NCI-H82 treated with DMSO at 0.1 percent for 48 hours (cell line): ENCODE results near the gene PRR7.
"Not testable (repeated sequence)": the region's sequence is repeated elsewhere in the genome, so short reads cannot be mapped to it uniquely, and the experiment has no call there.

Experiments
- DNase-seq: peaks from one replicate; lab custom pipeline; 2025; ENCODE audit not compliant: unreplicated experiment; lab: John Stamatoyannopoulos, UW

The PRR7 gene, protein sequence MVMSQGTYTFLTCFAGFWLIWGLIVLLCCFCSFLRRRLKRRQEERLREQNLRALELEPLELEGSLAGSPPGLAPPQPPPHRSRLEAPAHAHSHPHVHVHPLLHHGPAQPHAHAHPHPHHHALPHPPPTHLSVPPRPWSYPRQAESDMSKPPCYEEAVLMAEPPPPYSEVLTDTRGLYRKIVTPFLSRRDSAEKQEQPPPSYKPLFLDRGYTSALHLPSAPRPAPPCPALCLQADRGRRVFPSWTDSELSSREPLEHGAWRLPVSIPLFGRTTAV

GRCh38 chr5:177446200-177447065 is at the start of gene PRR7:
PRR7 (plus strand) TSS chr5:177446814; CDS start chr5:177455068, 8,254 bp downstream.
- no peak for DNase-seq

- no peak for DNase-seq
These were observed 48.7 kb upstream of the PRR7 start for GRCh38 chr5:177397875-177398390.

DNA sequence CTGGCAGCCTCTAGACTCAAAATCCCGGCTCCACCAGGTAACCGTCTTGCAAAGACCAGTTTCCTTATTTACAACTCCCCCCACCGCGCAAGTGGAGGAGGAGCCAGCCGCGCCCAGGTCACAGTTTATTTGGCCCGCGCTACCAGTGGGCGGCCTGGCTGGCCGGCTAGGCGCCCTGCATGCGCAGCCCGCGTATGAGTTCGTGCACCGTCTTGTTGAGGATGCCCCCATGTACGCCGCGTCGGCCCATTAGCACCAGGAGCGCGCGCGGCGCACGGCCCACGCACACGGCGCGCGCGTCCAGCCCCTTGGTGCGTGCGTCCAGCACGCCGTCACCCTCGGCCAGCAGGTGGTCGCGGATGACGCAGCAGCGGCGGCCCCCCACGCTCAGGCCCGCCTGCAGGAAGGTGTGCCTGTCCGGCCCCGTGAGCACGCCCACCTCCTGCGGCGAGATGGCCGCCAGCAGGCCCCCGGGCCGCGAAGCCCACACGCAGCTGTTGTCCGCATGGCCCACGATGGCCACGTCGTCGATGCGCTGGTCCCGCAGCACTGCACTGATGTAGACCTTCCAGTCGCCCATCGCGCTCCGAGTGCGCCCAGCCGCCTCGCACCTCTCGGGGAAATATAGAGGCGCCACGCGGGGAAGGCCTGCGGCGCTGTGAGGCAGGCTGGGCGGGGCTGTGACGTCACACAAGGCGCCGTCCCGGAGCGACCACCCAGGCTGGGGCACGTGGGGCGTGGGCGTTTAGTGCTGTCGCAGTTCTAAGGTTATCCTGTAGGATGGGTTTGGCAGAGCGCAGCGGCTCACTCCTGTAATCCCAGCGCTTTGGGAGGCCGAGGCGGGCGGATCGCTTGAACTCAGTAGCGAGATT is 46.4 kb upstream of the PRR7 start, which contains the start of gene PFN3:
TSS of gene PFN3 (minus strand) at position 665 of the 872 bp plus-strand sequence. CDS start at position 580, 85 bp downstream.
- DNase-seq: no peak

DNA sequence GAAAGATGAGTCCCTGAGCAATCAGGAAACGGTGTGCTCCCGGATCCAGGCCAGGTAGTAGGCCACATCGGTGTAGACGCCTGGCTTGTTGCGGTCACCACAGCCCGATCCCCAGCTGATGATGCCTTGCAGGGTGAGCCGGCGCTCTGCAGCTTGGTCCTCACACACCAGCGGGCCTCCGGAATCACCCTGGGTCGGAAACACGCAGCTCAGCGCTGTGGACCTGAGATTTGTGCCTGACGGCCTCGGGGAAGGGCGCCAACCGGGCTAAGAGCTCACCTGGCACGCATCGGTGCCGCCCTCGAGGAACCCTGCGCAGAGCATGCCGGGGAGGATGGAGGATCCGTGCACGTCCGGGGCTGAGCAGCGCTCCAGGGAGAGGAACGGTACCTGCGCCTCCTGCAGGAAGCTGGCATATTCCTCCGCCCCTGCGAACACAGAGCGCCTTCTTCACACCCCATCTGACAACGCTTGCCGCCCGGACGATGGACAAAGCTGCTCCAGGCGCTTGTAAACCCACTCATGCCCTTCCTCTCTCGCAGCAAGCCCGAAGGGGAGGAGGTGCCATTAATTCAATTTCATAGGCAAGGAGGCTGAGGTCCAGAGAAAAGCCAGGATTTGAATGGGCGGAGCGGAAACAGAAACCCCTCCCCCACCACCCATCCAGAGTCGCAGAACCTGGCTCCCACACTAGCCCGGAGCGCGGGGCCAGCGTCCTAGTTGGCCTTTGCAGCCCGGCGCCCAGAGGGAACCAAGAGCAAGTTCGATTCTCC is 44.2 kb upstream of the PRR7 start:
- peak; percentile 55 for DNase-seq

DNA sequence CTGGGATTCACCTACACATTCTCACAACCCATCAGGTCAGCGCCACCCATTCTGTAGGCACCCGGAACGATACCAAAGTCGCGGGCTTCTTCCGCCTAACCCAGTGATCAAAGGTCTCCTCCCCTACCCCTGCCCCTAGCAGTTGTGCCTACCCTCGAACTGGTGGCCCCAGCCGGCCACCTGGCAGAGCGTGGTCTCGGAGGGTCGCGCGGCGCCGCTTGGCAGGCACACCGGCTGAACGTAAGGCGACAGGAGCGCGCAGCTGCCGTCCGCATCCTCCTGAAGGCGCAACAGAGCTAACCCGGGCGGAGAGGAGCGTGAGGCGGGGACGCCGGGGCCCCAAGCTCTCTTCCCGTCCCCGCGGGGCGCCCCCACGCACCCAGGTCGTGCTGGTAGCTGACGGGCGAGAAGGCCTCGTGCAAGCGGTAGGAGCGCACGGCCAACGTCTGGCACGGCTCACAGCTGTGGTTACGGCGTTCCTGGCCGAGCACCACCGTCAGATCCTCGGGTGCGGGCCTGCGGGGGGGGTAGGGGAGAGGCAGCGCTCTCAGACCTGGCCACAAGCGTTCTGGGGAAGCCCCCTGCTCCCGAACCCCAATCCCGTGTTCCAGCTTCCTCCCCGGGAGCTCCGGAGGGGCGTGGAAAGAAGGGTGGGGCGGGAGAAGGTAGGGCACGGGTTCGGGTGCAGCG is 43.4 kb upstream of the PRR7 start:
- no peak for DNase-seq

- peak; percentile 25 for DNase-seq
These were observed 42.6 kb upstream of the PRR7 start for GRCh38 chr5:177403792-177404640.

DNA sequence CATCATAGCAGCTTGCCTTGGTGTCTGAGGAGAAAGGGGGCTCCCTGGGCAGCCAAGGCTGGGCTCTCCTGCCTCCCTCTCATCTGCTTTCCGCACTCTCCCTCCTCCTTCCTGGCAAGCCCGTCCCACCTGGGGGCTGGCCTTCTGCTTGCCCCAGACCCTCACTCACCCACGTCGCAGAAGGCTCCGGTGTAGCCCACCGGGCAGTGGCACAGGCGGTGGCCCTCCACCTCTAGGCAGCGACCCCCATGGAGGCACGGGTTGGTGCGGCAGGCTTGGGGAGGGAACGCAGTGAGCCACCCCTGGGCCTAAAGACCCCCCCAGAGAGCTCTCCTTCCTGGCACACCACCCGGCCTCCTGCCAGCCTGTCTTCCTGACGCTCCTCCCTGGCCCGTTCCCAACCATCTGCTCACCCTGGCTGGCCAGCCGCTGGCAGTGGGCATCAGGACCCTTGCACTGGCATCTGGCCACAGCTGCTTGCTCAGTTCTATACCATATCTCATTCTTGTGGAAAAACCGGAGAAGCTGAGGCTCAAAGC is 41.9 kb upstream of the PRR7 start:
- no peak for DNase-seq

DNA sequence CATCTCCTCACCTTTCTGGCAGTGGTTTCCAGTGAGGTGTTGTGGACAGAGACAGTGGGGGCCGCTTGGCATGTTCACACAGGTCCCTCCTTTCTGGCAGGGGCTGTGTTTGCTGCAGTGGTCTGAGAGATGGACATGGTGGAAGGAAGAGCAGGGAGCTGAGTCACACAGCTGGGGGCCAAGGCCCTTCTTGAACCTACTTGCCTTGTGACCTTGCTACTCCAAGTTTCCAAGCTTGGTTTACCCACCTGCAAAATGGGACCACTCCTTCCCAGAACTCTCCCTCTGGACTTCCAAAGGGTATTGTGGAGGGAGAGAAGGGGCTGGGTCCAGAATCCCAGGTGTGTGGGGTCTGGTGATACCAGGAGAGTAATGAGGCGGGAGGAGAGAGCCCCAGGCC is 41.3 kb upstream of the PRR7 start:
- DNase-seq: no peak

GRCh38 chr5:177405805-177406204 is 40.8 kb upstream of the PRR7 start:
- DNase-seq: no peak

DNA sequence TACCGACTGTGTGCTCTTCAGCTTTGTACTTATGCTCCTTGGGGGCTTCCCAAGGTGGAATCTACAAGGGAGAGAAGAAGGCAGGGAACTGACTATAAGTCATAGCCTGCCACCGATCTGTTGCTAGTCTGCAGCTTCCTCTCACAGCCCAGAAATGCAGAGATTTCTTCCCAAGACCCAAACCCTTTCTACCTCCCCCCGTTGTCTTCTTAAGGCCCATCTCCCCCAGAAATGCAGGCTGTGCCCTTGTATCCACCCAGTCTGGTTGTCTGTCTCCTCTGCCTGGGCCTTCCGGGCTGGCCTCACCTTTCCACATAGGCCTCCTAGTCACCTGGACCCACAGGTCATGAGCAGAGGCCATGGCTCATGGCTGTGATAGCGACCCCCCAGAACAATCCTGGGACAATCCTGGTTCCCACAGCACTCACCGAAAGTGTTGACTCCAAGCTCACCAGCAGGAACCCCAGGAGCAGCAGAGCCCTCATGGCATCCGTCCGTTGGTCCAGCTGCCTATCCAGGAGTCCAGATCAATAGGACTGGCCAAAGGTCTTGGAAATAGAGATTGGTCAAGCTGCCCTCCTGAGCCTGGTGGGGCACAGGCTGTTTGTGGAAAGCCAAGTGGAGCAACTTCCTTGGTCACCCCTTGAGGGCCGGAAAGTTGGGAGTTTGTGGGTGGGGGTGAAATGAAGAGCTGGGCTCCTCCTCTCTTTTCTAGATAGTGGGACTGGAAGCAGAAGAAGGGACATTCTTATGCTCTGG is 37.4 kb upstream of the PRR7 start, which contains the start of gene F12:
TSS of gene F12 (minus strand) at position 522 of the 759 bp plus-strand sequence. CDS start at position 485, 37 bp downstream.
- no peak for DNase-seq

DNA sequence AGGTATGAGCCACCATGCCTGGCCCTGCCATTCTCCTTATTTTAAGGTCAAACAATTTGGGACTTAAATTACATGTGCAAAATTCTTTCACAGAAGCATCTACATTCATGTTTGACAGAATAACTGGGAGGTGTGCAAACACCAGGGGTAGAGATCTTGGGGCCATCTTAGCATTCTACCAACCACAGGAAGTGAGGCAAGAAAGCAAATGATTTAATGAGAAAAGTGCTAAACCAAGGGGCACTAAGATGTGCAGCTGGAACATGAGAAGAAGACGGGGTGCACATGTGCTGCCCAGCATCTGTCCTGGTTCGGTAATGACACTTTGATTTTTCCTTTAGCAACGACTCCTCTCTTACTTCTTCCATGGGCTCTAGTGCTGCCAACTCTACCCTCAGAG is 36.0 kb upstream of the PRR7 start:
- no peak for DNase-seq

DNA sequence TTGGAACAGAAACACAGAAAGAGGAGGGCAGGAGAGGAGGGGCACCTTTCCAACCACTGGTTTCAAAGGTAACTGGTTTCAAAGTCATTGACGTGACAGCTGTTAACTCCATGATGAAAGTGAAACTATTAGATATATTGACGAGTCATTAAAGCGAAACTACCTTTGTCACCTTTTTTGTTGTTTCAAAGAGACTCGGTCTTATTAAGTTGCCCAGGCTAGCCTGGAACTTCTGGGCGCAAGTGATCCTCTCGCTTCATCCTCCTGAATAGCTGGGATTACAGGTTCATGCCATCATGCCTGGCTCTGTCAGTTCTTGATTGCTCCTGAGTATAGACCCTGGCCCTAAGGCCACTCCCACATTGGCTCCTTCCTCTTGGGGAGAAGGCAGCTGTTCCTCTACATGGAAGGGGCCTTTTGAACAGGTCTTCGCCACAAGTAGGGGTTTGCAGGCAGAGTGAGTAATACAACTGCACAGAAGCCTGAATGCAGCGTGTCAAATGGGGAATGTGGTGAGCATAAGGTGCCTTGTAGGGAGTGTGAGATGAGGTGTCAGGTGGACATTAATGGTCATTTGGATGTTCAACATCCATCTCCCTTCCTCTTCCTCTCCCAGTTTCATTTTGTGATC is 33.9 kb upstream of the PRR7 start:
- no peak for DNase-seq

DNA sequence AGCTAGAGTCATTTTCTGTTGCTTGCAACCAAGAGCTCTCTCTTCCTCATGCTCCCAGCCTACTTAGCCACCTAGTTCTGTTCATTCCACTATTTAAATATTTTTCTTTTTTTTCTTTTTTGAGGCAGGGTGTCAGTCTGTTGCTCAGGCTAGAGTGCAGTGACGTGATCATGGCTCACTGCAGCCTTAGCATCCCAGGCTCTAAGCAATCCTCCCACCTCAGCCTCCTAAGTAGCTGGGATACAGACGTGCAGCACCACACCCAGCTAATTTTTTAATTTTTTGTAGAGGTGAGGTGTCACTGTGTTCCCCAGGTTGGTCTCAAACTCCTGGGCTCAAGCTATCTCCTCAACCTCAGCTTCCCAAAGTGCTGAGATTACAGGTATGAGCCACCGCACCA is 32.1 kb upstream of the PRR7 start:
- no peak for DNase-seq

- DNase-seq: not testable (repeated sequence)
These were observed 29.5 kb upstream of the PRR7 start for GRCh38 chr5:177417081-177417480.

DNA sequence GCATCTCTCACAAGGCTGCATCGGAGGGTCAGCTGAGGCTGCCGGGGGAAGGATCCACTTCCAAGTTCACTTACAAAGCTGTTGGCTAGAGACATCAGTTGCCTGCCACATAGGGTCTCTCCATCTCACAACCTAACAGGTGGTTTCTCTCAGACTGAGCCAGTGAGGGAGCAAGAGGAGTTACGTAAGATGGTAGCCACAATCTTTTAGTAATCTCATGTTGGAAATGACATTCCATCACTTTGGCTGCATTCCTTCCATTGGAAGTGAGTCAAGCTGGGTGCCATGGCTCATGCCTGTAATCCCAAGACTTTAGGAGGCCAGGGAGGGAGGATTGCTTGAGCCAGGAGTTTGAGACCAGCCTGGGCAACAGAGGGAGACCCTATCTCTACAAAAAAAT is 27.6 kb upstream of the PRR7 start:
- no peak for DNase-seq

DNA sequence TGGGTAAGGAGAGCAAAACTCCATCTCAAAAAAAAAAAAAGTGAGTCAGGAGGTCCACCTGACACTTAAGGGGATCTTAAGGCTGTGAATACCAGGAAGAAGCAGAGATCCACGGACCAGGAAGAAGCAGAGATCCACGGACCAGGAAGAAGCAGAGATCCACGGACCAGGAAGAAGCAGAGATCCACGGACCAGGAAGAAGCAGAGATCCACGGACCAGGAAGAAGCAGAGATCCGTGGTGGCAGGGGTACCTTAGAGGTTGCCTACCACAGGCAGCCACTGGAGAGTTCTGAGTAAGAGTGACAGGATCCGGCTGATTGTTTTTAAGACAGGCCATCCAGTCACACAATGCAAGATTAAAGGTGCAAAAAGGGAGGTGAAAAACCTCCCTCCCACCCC is 26.1 kb upstream of the PRR7 start:
- not testable (repeated sequence) for DNase-seq
